Epithelial cell of prostate (primary cell): ENCODE results near the gene SH2D5.
"Not testable (repeated sequence)": the region's sequence is repeated elsewhere in the genome, so short reads cannot be mapped to it uniquely, and the experiment has no call there.

ENCODE experiments used
- DNase-seq: peaks from one replicate; pipeline ENCODE4 v3.0.0-alpha.2; 2011; ENCODE audit warnings: low read depth, low spot score
- H3K27ac ChIP-seq: fragments of 450-650 bp; 2 replicates; pipeline ENCODE4 v1.5.1; 2017; ENCODE audit warnings: mild to moderate bottlenecking

Gene SH2D5

DNA sequence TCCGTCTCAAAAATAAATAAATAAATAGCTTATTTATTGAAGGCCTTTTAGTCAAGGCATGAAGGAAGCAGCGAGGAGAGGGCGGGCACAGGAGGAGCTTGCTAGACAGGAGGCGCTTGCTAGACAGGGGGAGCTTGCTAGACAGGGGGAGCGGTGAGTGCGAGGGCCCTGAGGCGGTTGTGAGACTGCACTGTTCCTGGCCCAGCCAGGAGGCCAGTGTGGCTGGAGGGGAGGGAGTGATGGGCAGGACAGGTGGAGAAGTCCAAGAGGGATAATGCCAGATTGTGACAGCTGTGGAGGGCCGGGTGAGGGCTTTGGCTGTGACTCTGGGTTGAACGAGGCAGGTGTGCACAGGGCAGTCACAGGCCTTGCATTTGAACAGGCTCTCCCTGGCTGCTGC lies 32.9 kb downstream of the SH2D5 start:
- DNase-seq: no peak
- H3K27ac ChIP-seq: no peak overlapping the region

DNA sequence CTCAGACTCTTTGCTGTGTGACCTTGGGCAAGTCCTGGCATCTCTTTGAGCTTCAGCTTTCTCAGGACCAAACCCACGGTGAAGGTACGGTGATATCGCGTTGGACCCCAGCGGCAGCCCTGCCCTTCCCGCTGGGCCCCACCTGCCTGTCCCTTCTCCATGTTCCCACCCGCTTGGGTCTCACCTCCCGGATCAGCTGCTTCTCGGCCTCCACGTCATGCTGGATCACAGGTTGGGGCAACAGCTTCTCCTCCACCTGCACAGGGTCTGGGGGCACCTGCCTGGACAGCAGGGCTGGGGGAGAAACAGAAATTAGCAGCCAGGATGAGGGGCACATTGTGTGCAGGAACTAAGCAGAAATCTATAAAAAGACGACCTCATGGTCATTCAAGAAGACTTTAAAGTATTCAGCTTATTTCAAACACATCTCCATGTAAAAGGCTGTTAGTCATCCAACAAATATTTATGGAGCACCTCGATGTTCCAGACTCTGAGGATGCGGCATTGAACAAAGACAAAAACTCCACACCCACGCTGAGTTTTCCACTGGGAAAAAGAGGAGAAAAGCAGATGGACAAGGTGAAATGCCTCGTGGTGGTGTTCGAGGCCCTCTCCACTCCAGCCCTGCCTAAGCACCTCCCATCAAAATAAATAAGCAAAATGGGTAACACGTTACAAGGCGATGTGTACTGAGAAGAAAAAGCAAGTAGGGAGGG lies 34.1 kb downstream of the SH2D5 start:
- no peak for DNase-seq
- H3K27ac ChIP-seq: no peak overlapping the region

DNA sequence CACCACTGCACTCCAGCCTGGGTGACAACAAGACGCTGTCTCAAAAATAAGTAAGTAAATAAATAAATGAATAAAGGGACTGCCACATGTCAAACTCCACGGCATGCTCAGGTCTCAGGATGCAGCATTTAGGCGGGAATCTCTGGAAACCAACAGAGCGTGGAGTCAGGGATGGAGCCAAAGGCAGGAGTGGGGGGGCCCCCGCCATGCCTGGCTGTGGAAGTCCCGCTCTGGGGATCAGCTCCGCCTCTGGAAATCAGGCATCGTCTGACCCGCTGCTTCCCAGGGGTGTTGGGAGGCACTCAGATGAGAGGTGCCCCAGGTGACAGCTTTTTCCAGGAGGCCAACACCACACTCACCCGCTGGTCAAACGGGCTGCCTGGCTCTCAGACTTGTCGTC lies 34.9 kb downstream of the SH2D5 start:
- H3K27ac ChIP-seq: no peak overlapping the region
- DNase-seq: no peak

DNA sequence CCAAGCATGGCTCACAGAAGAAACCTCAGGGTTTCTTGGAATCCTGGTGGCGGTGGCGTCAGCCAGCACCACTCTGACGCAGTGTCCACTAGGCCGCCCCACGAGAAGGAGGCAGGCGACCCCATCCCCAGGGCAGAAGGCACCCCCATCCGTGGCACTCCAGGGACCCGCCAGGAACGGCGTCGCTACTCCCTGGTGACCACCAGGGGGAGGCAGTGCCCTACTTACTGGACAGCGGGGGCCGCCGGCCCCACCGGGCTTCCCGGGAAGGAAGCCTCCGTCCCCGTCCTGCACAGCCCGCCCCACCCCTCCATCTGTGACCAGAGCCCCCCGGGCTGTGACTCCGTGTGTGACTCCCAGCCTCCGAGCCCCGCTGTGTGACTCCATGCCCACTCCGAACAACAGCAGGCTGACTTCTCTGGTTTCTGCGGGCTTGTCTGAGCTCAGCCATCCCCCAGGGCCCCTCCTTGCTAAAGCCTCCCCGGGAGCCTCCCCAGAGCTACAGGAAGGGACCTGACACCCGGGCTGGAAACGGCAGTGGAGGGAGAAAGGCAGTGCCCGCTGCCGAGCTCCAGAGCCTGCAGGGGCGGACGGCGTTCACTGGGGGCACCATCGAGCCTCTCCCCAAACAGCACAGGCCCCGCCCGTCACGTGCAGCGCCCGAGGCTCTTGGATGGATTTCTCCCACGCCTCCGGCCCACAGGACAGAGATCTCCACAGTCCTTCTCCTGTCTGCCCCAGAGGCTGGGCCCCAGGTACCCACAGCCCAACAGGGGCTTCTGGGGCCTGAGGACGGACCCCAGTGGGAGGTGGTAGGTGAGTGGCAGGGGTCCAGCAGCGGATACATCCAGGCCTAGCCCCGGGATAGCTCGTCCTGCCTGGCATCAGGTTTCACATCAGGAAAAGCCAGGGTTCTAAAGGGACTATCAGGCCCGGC lies 35.8 kb downstream of the SH2D5 start:
- peak overlapping the region; percentile 50 for H3K27ac ChIP-seq
- peak; percentile 18 for DNase-seq

DNA sequence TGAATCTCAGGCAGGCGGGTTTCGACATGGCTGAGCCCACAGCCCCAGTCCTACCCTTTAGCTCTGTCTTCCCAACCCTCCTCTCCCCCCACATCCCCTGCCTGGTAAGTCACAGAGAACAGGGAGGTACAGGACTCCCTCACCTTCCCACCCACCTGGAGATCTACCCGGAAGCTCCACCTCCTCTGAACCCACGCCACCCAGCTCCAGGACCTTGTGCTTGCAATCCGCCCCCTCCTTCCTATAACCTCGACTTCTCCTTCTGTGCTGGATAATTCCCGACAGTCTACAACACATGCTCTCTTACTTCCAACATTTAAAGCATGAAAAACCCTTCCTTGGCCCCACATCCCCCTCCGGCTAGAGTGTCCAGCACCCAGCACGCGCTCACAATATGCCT lies 37.0 kb downstream of the SH2D5 start:
- H3K27ac ChIP-seq: no peak overlapping the region

DNA sequence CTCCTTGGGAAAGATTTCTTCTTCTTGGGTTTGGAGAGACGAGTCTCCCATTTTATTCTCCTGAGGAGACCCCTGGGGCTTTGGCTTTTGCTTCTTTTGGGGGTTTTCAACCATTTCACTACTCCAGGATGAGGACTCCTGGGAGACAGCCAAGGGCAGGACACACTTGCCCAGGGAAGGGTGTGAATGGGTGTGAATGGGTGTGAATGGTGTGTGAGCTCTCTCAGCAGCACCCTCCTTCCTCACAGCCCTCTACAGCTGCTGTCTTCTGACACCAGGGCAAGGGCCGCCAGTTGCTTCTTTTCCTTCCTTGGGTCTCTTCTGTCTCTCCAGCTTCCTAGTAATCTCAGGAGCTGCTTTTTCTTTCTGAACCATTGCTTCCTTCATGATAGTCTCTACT lies 38.9 kb downstream of the SH2D5 start:
- no peak for DNase-seq
- no peak overlapping the region for H3K27ac ChIP-seq

More for the DNA sequence above, 37.0 kb downstream of the SH2D5 start:
- no peak for DNase-seq

DNA sequence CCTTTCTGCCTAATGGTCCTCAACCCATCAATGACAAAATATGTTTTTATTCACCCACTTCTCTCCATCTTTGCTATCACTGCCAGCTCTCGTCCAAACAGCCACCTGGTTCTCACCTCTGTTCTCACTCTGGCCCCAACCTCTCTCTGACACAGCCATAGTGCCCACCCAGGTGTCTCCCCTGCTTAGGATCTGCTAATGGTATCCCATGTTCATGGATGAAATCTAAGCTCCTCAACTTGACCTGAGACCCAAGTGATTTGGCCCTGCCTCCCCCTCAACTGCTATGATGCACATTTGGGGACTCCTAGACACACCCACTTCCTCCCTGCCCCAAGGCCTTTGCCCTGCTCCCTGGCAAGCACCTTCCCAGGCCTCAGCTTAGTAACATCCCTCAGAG lies 40.6 kb downstream of the SH2D5 start:
- H3K27ac ChIP-seq: no peak overlapping the region
- no peak for DNase-seq

DNA sequence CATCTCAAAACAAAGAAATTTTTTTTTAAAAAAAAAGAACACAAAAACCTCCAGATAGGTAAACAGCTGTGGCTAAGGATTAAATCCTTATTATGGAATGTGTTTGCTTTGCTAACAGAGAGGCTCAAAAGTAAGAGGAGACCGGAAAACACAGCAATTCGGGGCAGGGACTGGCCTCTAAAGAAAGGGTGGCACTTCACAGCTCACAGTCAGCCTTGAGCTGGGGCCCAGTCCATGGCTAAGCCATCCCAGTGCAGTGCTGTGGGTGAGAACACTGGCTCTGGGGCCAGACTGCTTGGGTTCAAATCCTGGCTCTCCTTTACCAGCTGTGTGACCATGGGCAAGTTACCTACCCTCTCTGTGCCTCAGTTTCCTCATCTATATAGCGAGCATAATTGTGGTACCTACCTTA lies 42.9 kb downstream of the SH2D5 start:
- H3K27ac ChIP-seq: no peak overlapping the region
- no peak for DNase-seq

DNA sequence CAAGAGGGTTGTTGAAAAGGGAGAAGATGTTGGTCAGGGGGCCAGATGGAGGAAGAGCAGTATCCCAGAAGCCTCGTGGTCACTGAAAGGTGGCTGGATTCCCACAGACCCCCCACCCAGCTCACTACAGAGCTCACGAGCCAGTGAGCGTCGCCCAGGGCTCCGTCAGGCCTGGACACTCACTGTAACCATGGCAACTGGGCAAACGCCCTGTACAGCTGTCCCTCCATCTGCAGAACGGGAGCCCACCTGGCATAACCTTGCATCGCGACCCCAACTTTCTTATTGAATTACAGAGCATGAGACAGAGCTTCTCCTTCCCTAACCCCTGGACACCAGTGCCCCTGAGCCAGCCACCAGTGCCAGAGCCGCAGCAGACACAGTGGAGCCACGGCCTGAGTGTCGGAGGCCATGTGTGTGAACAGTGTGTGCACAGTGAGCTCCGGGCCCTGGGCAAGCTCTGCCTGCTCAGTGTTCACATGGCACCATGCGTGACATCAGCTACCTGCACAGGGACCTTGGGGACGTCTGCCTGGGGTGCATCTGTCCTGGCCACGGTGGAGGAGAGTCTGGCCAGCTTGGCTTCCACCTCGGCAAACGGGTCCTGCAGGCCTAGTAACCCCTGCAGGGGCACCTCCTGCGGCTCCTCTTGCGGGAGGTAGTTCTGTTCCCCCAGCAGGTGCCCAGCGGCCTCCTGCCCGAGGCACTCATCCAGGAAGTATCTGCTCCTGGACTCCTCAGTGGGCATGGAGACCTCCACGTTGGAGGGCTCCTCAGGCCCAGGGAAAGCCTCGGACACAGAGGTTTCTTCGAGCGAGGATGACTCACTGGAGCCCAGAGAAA lies 45.4 kb downstream of the SH2D5 start:
- no peak overlapping the region for H3K27ac ChIP-seq
- DNase-seq: no peak

DNA sequence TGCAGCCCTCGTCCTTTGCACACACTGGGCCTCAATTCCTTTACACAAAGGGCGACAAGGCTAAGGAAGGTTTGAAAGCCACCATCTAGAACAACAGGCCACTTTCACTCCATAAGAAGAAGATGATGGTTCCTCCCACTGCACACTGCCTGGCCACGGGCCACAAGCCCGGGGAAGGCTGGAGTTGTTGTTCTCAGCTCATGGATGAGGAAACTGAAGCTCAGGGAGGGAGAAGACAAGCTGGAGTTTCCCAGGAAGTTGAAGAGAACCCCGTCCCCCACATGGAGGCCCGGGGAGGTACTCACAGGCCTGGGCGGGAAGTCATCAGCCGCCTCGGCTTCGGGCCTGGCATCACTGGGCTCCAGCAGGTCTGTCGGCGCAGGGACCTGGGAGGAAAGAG lies 46.8 kb downstream of the SH2D5 start:
- DNase-seq: no peak
- no peak overlapping the region for H3K27ac ChIP-seq

DNA sequence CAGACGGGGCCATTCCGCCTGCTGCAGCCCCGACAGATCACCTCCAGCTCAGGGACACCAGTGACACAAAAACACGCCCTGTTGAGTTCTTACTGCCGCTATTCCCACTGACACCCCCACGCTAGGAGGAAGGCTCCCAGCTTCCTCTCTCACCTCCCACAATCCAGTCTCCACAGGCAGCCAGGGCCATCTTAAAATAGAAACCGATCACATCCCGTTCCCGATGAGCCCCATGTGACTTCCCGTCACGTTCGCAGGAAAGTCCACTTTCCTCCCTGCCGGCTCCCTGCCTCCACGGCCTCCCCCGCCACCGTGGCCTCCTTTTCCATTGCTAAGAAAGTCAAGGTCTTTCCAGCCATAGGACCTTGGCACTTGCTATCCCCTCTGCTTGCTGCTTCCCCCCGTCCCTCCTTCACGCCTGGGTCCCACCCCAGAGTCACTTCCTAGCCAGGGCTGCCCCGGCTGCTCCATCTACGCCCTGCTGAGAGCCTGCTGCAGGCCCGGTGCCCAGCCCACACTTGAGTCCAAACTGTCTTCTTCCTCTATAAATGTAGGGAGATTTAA lies 47.3 kb downstream of the SH2D5 start:
- no peak overlapping the region for H3K27ac ChIP-seq
- no peak for DNase-seq

DNA sequence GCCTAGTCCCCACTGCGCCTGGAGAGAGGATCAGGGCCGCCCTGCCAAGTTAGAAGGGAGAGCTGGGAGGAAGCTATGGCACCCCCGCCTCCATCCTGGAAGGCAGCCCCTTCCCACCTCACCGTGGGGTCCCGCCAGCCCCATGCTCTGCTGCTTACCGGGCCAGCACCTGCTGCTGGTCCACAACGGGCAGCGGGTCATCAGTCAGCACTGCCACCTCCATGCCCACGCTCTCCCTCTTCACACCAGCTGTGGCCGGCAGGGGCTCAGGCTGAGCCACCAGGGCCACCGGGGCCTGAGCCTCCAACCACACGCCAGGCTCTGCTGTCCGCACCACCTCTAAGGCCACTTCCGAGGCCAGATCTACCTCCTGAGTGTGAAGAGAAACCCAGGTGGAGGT lies 47.9 kb downstream of the SH2D5 start:
- no peak for DNase-seq
- H3K27ac ChIP-seq: no peak overlapping the region

DNA sequence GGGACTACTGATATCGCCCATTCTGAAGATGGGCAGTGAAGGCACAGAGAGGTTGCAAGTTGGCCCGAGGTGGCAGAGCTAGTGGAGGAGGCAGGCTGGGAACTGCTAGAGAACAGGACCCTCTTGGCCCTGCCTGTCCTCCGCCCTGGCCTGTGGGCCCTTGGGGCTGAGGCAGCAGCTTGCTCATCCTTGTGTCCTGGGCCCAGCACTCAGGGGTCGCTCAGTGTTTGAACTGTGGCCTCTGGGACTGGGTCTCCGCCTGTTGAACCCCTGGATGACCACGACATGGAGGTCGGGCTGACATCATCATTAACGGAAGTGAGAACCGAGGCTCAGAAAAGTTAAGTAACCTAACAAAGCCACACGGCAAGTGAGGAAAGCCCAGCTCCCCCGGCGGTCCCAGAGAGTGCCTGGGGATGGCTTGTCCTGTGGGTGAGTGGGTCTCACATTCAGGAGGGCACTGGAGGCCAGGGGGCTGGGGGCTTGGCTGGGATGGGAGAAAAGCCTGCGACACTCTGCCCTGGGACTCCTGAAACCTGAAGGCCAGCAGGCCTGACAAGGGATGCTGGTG lies 48.4 kb downstream of the SH2D5 start:
- DNase-seq: no peak
- H3K27ac ChIP-seq: no peak overlapping the region

DNA sequence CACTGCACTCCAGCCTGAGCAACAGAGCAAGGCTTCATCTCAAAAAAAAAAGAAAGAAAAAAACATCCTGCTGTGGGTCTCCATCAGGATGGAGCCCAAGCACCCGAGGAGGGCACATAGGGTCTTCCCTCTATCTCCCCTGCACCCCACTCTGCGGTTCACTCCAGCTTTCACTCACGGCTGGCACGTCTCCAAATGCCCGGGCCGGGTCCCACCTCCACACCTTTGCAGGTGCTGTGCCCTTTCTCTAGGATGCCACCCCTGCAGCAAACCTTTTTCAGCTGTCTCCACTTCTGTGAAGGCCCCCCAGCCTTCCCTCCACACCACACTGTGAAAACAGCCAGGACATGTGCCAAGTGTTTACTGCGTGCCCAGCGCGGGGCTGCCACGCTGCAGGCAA lies 48.9 kb downstream of the SH2D5 start:
- H3K27ac ChIP-seq: no peak overlapping the region
- no peak for DNase-seq

DNA sequence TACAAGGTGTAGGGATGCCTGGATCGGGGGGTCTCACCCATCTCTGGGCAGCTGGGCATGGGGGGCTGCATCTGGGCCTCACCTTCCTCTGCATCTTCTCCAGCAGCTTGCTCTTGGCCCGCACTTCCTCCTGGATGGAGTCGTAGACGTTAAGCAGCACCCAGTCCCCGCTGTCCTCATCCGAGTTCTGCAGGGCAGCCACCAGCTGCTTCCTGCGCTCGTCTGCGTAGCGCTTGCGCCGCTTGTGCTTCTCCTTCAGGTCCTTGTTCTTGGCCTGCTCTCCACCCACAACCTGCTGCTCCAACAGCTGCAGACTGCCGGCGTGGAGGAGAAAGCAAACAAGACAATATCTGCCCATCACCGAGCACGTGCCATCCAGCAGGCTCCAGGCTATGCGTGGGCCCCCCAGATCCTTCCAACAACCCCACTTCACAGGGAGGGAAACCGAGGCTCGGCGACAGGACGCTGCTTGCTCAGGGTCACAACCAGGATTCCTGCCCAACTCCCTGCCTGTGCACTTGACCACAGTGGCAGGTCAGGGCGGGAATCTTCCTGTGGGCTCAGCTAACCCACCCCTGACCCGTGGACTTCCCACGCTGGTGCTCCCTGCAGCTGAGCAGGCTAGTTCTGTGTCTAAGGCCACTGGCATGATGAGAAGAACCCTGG lies 49.8 kb downstream of the SH2D5 start:
- H3K27ac ChIP-seq: no peak overlapping the region
- no peak for DNase-seq

DNA sequence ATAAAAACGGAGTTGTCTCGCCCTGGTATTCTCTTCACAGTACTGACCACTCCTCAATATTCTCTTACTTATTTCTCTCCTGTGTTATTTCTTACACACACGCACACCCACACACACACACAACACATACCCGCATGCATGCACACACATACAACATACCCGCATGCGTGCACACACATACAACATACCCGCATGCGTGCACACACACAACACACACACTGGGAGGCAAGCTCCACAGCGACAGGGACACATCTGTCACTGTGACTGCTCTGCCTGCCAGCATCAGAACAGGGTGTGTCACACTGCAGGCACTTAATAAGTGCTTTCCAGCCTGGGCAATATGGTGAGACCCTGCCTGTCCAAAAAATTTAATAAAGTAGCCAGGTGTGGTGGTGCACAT lies 50.5 kb downstream of the SH2D5 start:
- no peak for DNase-seq
- H3K27ac ChIP-seq: no peak overlapping the region

DNA sequence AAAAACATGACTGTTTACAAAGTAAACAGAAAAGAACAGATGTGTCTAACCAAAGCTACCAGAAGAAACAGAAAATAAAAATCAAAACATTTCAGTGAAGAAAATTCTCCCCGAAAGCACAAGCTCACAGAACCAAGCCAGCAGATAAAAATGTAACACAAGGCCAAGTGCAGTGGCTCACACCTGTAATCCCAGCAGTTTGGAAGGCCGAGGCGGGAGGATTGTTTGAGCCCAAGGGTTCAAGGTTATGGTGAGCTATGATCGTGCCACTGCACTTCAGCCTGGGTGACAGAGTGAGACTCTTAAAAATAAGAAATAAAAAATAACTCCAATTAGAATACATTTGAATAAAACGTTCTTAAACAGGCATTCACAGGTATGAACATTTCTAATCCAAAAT lies 52.2 kb downstream of the SH2D5 start:
- no peak overlapping the region for H3K27ac ChIP-seq
- DNase-seq: no peak

DNA sequence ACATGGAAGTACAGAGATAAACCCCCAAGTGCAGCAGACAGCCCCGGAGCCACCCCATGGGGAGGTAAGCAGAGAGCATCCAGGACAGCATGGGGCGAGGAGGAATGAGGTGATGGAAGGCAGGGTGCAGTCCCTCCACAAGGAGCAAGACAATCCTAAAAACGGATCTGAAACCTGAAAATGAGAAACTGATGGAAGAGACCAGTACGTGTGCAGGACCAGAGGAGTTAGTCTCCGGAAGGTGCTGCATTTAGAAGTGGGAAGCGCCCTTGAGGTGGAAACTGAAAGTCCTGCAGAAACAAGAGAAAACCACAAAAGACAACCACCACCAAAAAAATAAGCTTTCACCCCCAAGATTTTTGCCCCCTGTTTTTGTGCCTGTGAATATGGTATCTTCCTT lies 53.9 kb downstream of the SH2D5 start:
- no peak for DNase-seq
- no peak overlapping the region for H3K27ac ChIP-seq

DNA sequence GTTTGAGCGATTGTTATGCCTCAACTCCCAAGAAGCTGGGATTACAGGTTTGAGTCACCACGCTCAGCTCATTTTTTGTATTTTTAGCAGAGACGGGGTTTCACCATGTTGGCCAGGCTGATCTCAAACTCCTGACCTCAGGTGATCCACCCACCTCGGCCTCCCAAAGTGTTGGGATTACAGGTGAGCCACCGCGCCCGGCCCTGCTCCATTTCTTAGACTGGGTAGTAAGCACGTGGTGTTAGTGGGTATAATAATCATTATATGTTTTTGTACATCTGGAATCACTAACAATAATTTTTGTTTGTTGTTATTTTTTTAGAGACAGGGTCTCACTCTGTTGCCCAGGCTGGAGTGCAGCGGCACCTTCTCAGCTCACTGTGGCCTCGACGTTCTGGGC lies 58.9 kb downstream of the SH2D5 start:
- not testable (repeated sequence) for DNase-seq, H3K27ac ChIP-seq

DNA sequence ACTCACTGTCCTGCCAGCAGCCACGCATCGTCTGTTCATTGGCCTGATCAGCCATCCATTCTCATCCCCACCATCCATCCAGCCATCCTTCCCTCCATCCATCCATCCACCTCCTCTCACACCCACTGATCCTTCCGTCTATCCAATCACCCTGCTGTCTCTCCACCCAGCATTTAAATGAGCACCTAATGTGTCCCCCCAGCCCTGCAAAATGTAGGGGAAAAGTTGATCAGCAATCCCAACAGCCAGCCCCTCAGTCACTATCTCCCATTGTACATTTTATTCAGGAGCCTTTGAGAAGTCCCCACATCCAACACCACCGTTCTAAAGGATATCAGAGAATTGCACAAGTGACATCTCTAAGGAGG lies 60.3 kb downstream of the SH2D5 start:
- DNase-seq: no peak
- H3K27ac ChIP-seq: no peak overlapping the region
